ENCODE results near the gene CD7.

DNA sequence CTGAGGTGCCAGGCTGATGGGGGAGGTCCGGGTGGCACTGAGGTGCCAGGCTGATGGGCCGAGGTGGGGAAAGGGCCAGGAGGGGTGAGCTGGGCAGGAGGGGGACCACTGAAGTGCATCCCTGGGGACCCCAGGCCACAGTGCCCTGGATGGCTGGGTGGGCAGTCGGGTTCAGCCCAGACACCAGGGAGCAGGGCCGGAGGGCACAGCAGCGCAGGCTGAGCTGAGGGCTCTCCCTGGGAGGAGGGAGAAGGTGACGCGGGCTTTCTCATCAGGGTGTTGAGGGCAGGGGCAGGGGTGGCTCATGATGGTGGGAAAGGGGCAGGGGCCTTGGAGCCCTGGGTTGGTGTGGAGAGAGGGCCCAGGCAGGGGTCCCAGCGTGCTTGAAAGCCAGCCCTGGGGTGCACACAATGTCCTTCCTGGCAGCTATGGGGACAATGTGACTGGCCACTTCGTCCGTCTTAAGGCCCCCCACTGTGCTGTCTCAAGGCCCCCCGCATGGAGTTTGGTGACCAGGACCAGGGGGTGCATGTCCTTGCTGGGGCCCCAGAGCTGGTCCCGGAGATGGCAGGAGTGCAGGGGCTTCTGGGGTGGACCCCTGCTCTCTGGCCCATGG is 16.0 kb downstream of the CD7 start:
- TF ChIP-seq SPI1 (IDR thresholded peaks at IDR 0.05; ENCODE audit: low read depth, low read length) (no peak), POLR2A (IDR thresholded peaks at IDR 0.05; ENCODE audit: low read depth, low read length) (no peak), TAF1 (IDR thresholded peaks at IDR 0.05; ENCODE audit: low read depth, low read length) (no peak)

Measured in GM12891 (cell line).